Left lung (tissue), 10 donors: Measurements from ENCODE around the gene DCXR. TPM values are rescaled to one million over a fixed set of nuclear protein-coding genes. Genes with fewer than 3 reads are reported as not detected.

Experiments used
- ATAC-seq: fragments of 200-7000 bp; cut with Tn5 transposase; one replicate; pipeline ENCODE4 v1.9.1; 2020; ENCODE audit warnings: moderate library complexity
- DNase-seq, 4 donors: peaks; one replicate each; pipeline ENCODE4 v3.0.0-alpha.2; 2013 to 2020
- H3K27ac ChIP-seq, 2 donors: fragments of 200-600 bp; sonication (generic) in 1 of 2; one replicate each; pipeline versions ENCODE4 v1.5.0 to v1.8.0; 2020 to 2021
- H3K27me3 ChIP-seq, 2 donors: fragments of 200-600 bp; sonication (generic) in 1 of 2; one replicate each; pipeline versions ENCODE4 v1.5.0 to v1.8.0; 2020 to 2021
- H3K36me3 ChIP-seq, 2 donors: fragments of 200-600 bp; sonication (generic) in 1 of 2; one replicate each; pipeline versions ENCODE4 v1.5.0 to v1.8.0; 2020 to 2021
- H3K4me1 ChIP-seq, 2 donors: fragments of 200-600 bp; one replicate each; pipeline ENCODE4 v1.8.0; 2021
- H3K4me3 ChIP-seq, 2 donors: fragments of 200-600 bp; sonication (generic) in 1 of 2; one replicate each; pipeline versions ENCODE4 v1.5.0 to v1.8.0; 2020 to 2021; ENCODE audit warnings: mild to moderate bottlenecking in 1 of 2
- H3K9me3 ChIP-seq, 2 donors: fragments of 200-600 bp; sonication (generic) in 1 of 2; one replicate each; pipeline versions ENCODE4 v1.5.0 to v1.8.0; 2020 to 2021
- intact Hi-C, 2 donors: fragments of 100-400 bp; cut with DNase I; formaldehyde crosslinking; loops; one replicate each; pipeline versions ENCODE4 v1.11.2 to v1.14.2; 2022
- polyA plus RNA-seq, 6 donors: library from polyadenylated mRNA; unstranded; fragments of 120-200 nt; gene quantifications; one replicate each; pipeline ENCODE4 v1.2.1, GENCODE V29; 2013; ENCODE audit not compliant: insufficient read length in 6 of 6
- total RNA-seq, 2 donors: library from RNA; stranded (reverse); fragmentation: NEBNext Ultra II Directional; extraction: Animal tissue kit (Norgen Biotek cat#: 25700); gene quantifications; one replicate each; pipeline ENCODE4 v1.2.1, GENCODE V29; 2021
- TF ChIP-seq, protein P1 (sequence below), 2 donors: fragments of 200-600 bp; sonication (generic) in 1 of 2; IDR thresholded peaks; one replicate each; pipeline versions ENCODE4 v1.5.0 to v1.8.0; 2021; ENCODE audit warnings: antibody characterized with exemption in 2 of 2
- donor health status: DM: no; HTN: yes; CAD: no.
- donor health status: DM: no; HTN: no; CAD: no.

Gene DCXR
- total and polyA plus RNA-seq, 8 donors, result 56.0 to 152 (median 79.4) TPM

DNA sequence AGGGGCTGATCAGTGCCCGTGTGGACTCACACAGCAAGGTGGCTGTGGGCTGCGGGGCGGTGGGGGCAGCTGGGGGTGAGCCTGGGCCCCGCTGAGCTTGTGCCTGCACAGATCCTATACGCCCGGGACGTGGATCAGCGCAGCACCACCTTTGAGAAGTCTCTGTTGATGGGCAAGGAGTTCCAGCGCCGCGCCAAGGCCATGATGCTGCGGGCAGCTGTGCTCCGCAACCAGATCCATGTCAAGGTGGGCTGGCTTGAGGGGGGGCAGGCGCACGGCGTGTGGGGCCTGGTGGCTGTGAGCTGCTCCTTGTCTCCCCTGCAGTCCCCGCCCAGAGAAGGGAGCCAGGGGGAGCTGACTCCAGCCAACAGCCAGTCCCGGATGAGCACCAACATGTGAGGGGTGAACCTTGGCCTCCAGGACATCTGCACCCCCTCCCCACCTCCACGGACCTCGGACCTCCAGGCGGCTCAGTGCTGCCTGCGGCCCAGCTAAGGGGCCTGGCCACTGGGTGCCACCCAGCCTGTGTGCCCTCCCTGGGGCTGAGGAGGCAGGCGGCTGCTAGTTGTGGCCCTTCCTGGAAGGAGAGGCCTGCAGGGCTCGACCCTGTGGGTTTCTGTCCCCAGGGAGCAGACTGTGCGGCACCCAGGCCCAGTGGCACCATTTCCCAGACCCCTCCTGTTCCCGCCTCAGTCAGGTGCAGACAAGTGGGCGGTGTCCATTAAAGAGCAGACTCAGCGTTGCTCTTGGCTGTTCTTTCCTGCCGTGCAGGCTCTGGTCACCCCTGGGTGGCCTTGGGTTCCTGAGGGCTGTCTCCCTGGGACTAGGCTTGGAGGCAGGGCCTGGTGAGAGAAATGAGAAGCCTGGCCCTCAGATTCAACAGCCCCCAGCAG lies 19.5 kb upstream of the DCXR start:
- H3K4me3 ChIP-seq, result no peak overlapping the region
- DNase-seq (peak in 1 of 4 donors; percentile 70), ATAC-seq (no peak)
- no peak overlapping the region for H3K27ac ChIP-seq
- no peaks in the 10 kb centered on the region for H3K9me3 ChIP-seq
- TF ChIP-seq, protein P1, sequence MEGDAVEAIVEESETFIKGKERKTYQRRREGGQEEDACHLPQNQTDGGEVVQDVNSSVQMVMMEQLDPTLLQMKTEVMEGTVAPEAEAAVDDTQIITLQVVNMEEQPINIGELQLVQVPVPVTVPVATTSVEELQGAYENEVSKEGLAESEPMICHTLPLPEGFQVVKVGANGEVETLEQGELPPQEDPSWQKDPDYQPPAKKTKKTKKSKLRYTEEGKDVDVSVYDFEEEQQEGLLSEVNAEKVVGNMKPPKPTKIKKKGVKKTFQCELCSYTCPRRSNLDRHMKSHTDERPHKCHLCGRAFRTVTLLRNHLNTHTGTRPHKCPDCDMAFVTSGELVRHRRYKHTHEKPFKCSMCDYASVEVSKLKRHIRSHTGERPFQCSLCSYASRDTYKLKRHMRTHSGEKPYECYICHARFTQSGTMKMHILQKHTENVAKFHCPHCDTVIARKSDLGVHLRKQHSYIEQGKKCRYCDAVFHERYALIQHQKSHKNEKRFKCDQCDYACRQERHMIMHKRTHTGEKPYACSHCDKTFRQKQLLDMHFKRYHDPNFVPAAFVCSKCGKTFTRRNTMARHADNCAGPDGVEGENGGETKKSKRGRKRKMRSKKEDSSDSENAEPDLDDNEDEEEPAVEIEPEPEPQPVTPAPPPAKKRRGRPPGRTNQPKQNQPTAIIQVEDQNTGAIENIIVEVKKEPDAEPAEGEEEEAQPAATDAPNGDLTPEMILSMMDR (IDR thresholded peaks at IDR 0.05), result no peak
- intact Hi-C loops, result no loop called here
- peaks cover 9 to 20% of the 10 kb centered on the region in 2 donors for H3K4me1 ChIP-seq
- no peaks in the 10 kb centered on the region for H3K27me3 ChIP-seq
- peaks cover 0 to 88% of the 10 kb centered on the region in 2 donors for H3K36me3 ChIP-seq

DNA sequence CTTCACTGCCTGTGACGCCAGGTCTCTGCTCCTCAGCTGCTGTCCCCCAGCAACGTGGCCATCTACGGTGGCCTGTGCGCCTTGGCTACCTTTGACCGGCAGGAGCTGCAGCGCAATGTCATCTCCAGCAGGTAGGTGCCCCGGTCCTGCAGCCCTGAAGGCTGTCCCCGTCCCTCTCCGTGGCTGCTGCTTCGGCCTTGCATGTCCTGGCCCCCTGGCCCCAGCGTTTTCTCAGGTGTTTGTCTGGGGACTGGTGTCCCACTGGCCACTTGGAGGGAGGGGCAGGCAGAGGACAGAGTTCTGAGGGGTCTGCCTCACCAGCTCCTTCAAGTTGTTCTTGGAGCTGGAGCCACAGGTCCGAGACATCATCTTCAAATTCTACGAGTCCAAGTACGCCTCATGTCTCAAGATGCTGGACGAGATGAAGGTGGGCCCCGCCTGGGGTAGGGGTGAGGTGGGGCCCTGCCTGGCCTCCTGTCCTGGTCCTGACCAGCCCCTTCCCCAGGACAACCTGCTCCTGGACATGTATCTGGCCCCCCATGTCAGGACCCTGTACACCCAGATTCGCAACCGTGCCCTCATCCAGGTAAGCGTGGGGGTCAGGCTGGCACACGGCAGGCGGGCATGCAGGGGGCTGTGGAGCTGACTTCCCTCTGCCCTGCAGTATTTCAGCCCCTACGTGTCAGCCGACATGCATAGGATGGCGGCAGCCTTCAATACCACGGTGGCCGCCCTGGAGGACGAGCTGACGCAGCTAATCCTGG lies 18.6 kb upstream of the DCXR start:
- Histone ChIP-seq H3K4me1 (peaks cover 9 to 21% of the 10 kb centered on the region in 2 donors), H3K27ac (no peak overlapping the region), H3K9me3 (no peaks in the 10 kb centered on the region), H3K4me3 (no peak overlapping the region), H3K27me3 (no peaks in the 10 kb centered on the region), H3K36me3 (peaks cover 0 to 81% of the 10 kb centered on the region in 2 donors)
- intact Hi-C loops, result no loop called here
- DNase-seq (peak in 1 of 4 donors; percentile 60), ATAC-seq (no peak)
- TF ChIP-seq, protein P1 (IDR thresholded peaks at IDR 0.05), result no peak

DNA sequence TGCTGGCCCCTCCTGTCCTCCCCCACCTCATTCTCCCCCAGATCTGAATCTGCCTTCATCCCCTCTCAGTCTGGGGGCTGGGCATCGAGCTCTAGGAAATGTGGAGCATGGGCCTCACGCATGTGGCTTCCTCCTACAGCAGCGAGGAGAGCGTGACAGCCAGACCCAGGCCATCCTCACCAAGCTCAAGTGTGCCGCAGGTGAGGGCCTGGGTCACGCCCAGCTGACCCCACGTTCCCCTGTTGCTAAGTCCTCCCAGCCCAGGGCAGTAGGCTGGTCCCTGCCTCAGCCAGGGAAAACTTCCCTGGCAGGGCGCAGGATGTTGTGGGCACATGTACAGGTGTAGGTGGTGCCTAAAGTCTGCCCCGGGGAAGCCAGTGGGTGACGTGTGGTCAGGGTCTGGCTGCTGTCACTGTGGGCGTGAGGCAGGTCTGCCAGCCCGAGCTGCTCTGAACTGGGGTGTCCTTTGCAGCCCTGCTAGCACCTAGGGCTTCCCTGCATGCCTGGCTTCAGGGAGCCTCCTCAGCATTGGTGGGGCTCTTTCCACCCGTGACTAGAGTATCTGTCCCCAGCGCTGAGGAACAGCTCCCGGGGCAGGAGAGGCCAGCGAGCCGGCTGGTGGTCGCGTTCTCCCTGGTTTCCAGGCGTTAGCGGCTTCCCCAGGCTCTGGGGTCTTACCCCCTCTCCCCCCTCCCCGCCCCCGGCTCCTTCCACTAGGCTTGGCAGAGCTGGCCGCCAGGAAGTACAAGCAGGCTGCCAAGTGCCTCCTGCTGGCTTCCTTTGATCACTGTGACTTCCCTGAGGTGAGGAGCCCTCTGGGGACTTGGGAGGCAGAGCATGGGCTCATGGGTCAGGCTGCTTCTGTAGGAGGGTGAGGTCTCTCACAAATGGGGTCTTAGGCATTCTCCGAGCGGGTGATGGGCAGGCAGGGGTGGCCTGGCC lies 17.8 kb upstream of the DCXR start:
- peak in 1 of 4 donors; percentile 56 for DNase-seq
- H3K9me3 ChIP-seq, result no peaks in the 10 kb centered on the region
- ATAC-seq, result no peak
- H3K4me1 ChIP-seq, result peaks cover 16 to 29% of the 10 kb centered on the region in 2 donors
- no peaks in the 10 kb centered on the region for H3K27me3 ChIP-seq
- TF ChIP-seq, protein P1 (IDR thresholded peaks at IDR 0.05), result no peak
- intact Hi-C loops, result no loop called here
- H3K27ac ChIP-seq, result no peak overlapping the region
- no peak overlapping the region for H3K4me3 ChIP-seq
- H3K36me3 ChIP-seq, result peaks cover 0 to 72% of the 10 kb centered on the region in 2 donors

DNA sequence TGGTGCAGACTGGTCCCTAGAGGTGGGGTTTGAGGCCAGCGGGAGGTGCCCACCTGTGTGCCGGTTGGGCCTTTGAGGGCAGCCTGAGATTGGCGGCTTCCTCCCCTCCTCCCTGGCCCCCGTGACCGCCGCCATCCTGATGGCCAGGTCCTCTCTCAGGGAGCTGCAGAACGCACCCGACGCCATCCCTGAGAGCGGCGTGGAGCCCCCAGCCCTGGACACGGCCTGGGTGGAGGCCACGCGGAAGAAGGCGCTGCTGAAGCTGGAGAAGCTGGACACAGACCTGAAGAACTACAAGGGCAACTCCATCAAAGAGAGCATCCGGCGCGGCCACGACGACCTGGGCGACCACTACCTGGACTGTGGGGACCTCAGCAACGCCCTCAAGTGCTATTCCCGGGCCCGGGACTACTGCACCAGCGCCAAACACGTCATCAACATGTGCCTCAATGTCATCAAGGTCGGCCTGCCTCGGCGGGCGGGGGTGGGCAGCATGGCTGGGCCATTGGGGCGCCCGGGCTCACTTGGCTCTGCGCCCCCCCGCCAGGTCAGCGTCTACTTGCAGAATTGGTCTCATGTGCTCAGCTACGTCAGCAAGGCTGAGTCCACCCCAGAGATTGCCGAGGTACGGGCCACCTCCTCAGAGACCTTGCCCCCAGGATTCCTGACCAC lies 17.0 kb upstream of the DCXR start:
- TF ChIP-seq, protein P1 (IDR thresholded peaks at IDR 0.05), result no peak
- Histone ChIP-seq H3K27ac (no peak overlapping the region), H3K36me3 (peaks cover 0 to 68% of the 10 kb centered on the region in 2 donors), H3K4me1 (peaks cover 17 to 37% of the 10 kb centered on the region in 2 donors), H3K27me3 (no peaks in the 10 kb centered on the region), H3K4me3 (no peak overlapping the region), H3K9me3 (no peaks in the 10 kb centered on the region)
- DNase-seq (peak in 1 of 4 donors; percentile 73), ATAC-seq (no peak)
- intact Hi-C loops, result no loop called here
